ENCODE data around the gene TAS2R9.

DNA sequence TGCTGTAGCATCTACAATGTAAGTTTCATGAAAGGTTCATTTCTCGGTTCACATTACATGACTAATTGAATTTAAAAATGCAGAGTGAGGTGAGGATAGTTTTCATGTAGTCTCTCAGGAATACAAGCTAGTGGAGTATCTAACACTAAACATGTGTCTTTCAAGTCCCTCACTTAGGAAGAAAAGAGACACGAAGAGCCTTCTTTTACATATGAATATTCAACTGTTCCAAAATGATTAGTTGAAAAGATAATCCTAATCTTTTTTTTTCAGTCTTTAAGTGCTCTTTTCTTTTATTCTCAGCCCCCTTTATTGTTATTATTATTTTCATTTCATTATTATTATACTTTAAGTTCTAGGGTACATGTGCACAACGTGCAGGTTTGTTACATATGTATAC is 28.5 kb upstream of the TAS2R9 start:
- TF ChIP-seq CHD2 (IDR thresholded peaks at IDR 0.05; ENCODE audit: low read length): no peak
- TF ChIP-seq, protein P1, sequence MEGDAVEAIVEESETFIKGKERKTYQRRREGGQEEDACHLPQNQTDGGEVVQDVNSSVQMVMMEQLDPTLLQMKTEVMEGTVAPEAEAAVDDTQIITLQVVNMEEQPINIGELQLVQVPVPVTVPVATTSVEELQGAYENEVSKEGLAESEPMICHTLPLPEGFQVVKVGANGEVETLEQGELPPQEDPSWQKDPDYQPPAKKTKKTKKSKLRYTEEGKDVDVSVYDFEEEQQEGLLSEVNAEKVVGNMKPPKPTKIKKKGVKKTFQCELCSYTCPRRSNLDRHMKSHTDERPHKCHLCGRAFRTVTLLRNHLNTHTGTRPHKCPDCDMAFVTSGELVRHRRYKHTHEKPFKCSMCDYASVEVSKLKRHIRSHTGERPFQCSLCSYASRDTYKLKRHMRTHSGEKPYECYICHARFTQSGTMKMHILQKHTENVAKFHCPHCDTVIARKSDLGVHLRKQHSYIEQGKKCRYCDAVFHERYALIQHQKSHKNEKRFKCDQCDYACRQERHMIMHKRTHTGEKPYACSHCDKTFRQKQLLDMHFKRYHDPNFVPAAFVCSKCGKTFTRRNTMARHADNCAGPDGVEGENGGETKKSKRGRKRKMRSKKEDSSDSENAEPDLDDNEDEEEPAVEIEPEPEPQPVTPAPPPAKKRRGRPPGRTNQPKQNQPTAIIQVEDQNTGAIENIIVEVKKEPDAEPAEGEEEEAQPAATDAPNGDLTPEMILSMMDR (IDR thresholded peaks at IDR 0.05; ENCODE audit: control extremely low read depth in 1 of 3, insufficient read depth in 1 of 3, low read depth in 1 of 3, low read length in 3 of 3): no peak
- TF ChIP-seq CHD1 (IDR thresholded peaks at IDR 0.05; ENCODE audit: low read depth, low read length): no peak
- TF ChIP-seq, protein P2, sequence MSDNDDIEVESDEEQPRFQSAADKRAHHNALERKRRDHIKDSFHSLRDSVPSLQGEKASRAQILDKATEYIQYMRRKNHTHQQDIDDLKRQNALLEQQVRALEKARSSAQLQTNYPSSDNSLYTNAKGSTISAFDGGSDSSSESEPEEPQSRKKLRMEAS (IDR thresholded peaks at IDR 0.05): no peak
- TF ChIP-seq SP2 (IDR thresholded peaks at IDR 0.05; ENCODE audit: low read length): no peak
- no peak for TF ChIP-seq TAF1 (IDR thresholded peaks at IDR 0.05; ENCODE audit: low read depth, low read length)
- TF ChIP-seq SP1 (IDR thresholded peaks at IDR 0.05; ENCODE audit: low read depth, low read length): no peak
- TF ChIP-seq CREB1 (IDR thresholded peaks at IDR 0.05): no peak
- TF ChIP-seq JUN (IDR thresholded peaks at IDR 0.05; ENCODE audit: low read depth, low read length): no peak
- TF ChIP-seq POLR2A (IDR thresholded peaks at IDR 0.05; ENCODE audit: control extremely low read depth in 1 of 2, low read depth in 2 of 2, low read length in 2 of 2): no peak
- no peak for TF ChIP-seq TEAD4 (IDR thresholded peaks at IDR 0.05; ENCODE audit: low read depth, low read length)
- no peak for TF ChIP-seq RNF2 (IDR thresholded peaks at IDR 0.05; ENCODE audit: borderline replicate concordance, low read depth, low read length, missing control alignments, poor library complexity, severe bottlenecking)
- TF ChIP-seq, protein P3, sequence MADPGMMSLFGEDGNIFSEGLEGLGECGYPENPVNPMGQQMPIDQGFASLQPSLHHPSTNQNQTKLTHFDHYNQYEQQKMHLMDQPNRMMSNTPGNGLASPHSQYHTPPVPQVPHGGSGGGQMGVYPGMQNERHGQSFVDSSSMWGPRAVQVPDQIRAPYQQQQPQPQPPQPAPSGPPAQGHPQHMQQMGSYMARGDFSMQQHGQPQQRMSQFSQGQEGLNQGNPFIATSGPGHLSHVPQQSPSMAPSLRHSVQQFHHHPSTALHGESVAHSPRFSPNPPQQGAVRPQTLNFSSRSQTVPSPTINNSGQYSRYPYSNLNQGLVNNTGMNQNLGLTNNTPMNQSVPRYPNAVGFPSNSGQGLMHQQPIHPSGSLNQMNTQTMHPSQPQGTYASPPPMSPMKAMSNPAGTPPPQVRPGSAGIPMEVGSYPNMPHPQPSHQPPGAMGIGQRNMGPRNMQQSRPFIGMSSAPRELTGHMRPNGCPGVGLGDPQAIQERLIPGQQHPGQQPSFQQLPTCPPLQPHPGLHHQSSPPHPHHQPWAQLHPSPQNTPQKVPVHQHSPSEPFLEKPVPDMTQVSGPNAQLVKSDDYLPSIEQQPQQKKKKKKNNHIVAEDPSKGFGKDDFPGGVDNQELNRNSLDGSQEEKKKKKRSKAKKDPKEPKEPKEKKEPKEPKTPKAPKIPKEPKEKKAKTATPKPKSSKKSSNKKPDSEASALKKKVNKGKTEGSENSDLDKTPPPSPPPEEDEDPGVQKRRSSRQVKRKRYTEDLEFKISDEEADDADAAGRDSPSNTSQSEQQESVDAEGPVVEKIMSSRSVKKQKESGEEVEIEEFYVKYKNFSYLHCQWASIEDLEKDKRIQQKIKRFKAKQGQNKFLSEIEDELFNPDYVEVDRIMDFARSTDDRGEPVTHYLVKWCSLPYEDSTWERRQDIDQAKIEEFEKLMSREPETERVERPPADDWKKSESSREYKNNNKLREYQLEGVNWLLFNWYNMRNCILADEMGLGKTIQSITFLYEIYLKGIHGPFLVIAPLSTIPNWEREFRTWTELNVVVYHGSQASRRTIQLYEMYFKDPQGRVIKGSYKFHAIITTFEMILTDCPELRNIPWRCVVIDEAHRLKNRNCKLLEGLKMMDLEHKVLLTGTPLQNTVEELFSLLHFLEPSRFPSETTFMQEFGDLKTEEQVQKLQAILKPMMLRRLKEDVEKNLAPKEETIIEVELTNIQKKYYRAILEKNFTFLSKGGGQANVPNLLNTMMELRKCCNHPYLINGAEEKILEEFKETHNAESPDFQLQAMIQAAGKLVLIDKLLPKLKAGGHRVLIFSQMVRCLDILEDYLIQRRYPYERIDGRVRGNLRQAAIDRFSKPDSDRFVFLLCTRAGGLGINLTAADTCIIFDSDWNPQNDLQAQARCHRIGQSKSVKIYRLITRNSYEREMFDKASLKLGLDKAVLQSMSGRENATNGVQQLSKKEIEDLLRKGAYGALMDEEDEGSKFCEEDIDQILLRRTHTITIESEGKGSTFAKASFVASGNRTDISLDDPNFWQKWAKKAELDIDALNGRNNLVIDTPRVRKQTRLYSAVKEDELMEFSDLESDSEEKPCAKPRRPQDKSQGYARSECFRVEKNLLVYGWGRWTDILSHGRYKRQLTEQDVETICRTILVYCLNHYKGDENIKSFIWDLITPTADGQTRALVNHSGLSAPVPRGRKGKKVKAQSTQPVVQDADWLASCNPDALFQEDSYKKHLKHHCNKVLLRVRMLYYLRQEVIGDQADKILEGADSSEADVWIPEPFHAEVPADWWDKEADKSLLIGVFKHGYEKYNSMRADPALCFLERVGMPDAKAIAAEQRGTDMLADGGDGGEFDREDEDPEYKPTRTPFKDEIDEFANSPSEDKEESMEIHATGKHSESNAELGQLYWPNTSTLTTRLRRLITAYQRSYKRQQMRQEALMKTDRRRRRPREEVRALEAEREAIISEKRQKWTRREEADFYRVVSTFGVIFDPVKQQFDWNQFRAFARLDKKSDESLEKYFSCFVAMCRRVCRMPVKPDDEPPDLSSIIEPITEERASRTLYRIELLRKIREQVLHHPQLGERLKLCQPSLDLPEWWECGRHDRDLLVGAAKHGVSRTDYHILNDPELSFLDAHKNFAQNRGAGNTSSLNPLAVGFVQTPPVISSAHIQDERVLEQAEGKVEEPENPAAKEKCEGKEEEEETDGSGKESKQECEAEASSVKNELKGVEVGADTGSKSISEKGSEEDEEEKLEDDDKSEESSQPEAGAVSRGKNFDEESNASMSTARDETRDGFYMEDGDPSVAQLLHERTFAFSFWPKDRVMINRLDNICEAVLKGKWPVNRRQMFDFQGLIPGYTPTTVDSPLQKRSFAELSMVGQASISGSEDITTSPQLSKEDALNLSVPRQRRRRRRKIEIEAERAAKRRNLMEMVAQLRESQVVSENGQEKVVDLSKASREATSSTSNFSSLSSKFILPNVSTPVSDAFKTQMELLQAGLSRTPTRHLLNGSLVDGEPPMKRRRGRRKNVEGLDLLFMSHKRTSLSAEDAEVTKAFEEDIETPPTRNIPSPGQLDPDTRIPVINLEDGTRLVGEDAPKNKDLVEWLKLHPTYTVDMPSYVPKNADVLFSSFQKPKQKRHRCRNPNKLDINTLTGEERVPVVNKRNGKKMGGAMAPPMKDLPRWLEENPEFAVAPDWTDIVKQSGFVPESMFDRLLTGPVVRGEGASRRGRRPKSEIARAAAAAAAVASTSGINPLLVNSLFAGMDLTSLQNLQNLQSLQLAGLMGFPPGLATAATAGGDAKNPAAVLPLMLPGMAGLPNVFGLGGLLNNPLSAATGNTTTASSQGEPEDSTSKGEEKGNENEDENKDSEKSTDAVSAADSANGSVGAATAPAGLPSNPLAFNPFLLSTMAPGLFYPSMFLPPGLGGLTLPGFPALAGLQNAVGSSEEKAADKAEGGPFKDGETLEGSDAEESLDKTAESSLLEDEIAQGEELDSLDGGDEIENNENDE (IDR thresholded peaks at IDR 0.05; ENCODE audit: insufficient replicate concordance, low read length): no peak
- TF ChIP-seq KDM5A (IDR thresholded peaks at IDR 0.05; ENCODE audit: low read length): no peak
